Measurements from ENCODE around the gene HABP2.
A peak's percentile ranks its signal among the peaks of the same experiment; 100 is the strongest.

HABP2 gene

GRCh38 chr10:113565364-113565763 is 12.5 kb downstream of the HABP2 start:
- Histone ChIP-seq H3K27ac (no peak overlapping the region), H3K27me3 (replicated peaks) (no peaks in the 10 kb centered on the region), H3K36me3 (replicated peaks) (no peaks in the 10 kb centered on the region), H3K4me3 (ENCODE audit: low read depth, low read length) (no peak overlapping the region)
- TF ChIP-seq CTCF (IDR thresholded peaks at IDR 0.05; ENCODE audit: low read depth, low read length, missing control alignments): no peak
- in situ Hi-C loops (cut with HindIII; ENCODE audit: low pct_ligation_motif_present, low sequenced_read_pairs): no loop called here
- DNase-seq: no peak

- TF ChIP-seq CTCF (IDR thresholded peaks at IDR 0.05; ENCODE audit: low read depth, low read length, missing control alignments): no peak
- Histone ChIP-seq H3K36me3 (replicated peaks) (no peaks in the 10 kb centered on the region), H3K27me3 (replicated peaks) (no peaks in the 10 kb centered on the region), H3K27ac (no peak overlapping the region), H3K4me3 (ENCODE audit: low read depth, low read length) (no peak overlapping the region)
- no peak for DNase-seq
- in situ Hi-C loops (cut with HindIII; ENCODE audit: low pct_ligation_motif_present, low sequenced_read_pairs): no loop called here
Measured at GRCh38 chr10:113566888-113567287, 14.0 kb downstream of the HABP2 start.

- H3K36me3 ChIP-seq (replicated peaks): no peaks in the 10 kb centered on the region
- H3K27me3 ChIP-seq (replicated peaks): no peaks in the 10 kb centered on the region
- no peak for DNase-seq
- H3K27ac ChIP-seq: no peak overlapping the region
- in situ Hi-C loops (cut with HindIII; ENCODE audit: low pct_ligation_motif_present, low sequenced_read_pairs): no loop called here
- no peak overlapping the region for H3K4me3 ChIP-seq (ENCODE audit: low read depth, low read length)
- TF ChIP-seq CTCF (IDR thresholded peaks at IDR 0.05; ENCODE audit: low read depth, low read length, missing control alignments): no peak
Measured at GRCh38 chr10:113569576-113569975, 16.7 kb downstream of the HABP2 start.

GRCh38 chr10:113572520-113573290 is 19.9 kb downstream of the HABP2 start:
- DNase-seq: no peak
- no peaks in the 10 kb centered on the region for H3K27me3 ChIP-seq (replicated peaks)
- no peak overlapping the region for H3K4me3 ChIP-seq (ENCODE audit: low read depth, low read length)
- H3K36me3 ChIP-seq (replicated peaks): no peaks in the 10 kb centered on the region
- in situ Hi-C loops (cut with HindIII; ENCODE audit: low pct_ligation_motif_present, low sequenced_read_pairs): no loop called here
- H3K27ac ChIP-seq: no peak overlapping the region
- no peak for TF ChIP-seq CTCF (IDR thresholded peaks at IDR 0.05; ENCODE audit: low read depth, low read length, missing control alignments)

- in situ Hi-C loops (cut with HindIII; ENCODE audit: low pct_ligation_motif_present, low sequenced_read_pairs): no loop called here
- TF ChIP-seq CTCF (IDR thresholded peaks at IDR 0.05; ENCODE audit: low read depth, low read length, missing control alignments): no peak
- H3K27ac ChIP-seq: no peak overlapping the region
Measured at GRCh38 chr10:113573368-113573767, 20.5 kb downstream of the HABP2 start.

GRCh38 chr10:113576852-113577251 is 24.0 kb downstream of the HABP2 start:
- no peak for TF ChIP-seq CTCF (IDR thresholded peaks at IDR 0.05; ENCODE audit: low read depth, low read length, missing control alignments)
- Histone ChIP-seq H3K27ac (no peak overlapping the region), H3K4me3 (ENCODE audit: low read depth, low read length) (no peak overlapping the region), H3K36me3 (replicated peaks) (no peaks in the 10 kb centered on the region), H3K27me3 (replicated peaks) (no peaks in the 10 kb centered on the region)
- in situ Hi-C loops (cut with HindIII; ENCODE audit: low pct_ligation_motif_present, low sequenced_read_pairs): no loop called here
- peak; percentile 14 for DNase-seq

More at GRCh38 chr10:113573368-113573767, 20.5 kb downstream of the HABP2 start:
- H3K36me3 ChIP-seq (replicated peaks): no peaks in the 10 kb centered on the region
- no peak for DNase-seq
- no peak overlapping the region for H3K4me3 ChIP-seq (ENCODE audit: low read depth, low read length)
- no peaks in the 10 kb centered on the region for H3K27me3 ChIP-seq (replicated peaks)

Measured in brain microvascular endothelial cell (primary cell).